ENCODE data around the gene LBR. TPM values are rescaled to one million over a fixed set of nuclear protein-coding genes. Genes with fewer than 3 reads are reported as not detected.

LBR gene
- total and polyA plus RNA-seq, 12 donors: 7.6 to 22.6 (median 10.3) TPM

GRCh38 chr1:225366552-225366951 lies 61.3 kb downstream of the LBR start:
- Histone ChIP-seq H3K4me3 (no peak overlapping the region), H3K9me3 (no peaks in the 10 kb centered on the region), H3K27ac (no peak overlapping the region), H3K27me3 (peaks cover 0 to 55% (median 14%) of the 10 kb centered on the region in 7 donors), H3K4me1 (no peaks in the 10 kb centered on the region), H3K36me3 (no peaks in the 10 kb centered on the region)
- DNase-seq (no peak), ATAC-seq (no peak)
- 17 to 35% methylated on average over 1 of the region's 1 CpG for WGBS, 2 donors
- intact Hi-C loops (cut with DNase I): loop anchor here in 1 of 10 donors (10.0 kb wide), 1 partner anchor 348 kb away; no protein-coding TSS in a partner anchor
- TF ChIP-seq, protein P1, sequence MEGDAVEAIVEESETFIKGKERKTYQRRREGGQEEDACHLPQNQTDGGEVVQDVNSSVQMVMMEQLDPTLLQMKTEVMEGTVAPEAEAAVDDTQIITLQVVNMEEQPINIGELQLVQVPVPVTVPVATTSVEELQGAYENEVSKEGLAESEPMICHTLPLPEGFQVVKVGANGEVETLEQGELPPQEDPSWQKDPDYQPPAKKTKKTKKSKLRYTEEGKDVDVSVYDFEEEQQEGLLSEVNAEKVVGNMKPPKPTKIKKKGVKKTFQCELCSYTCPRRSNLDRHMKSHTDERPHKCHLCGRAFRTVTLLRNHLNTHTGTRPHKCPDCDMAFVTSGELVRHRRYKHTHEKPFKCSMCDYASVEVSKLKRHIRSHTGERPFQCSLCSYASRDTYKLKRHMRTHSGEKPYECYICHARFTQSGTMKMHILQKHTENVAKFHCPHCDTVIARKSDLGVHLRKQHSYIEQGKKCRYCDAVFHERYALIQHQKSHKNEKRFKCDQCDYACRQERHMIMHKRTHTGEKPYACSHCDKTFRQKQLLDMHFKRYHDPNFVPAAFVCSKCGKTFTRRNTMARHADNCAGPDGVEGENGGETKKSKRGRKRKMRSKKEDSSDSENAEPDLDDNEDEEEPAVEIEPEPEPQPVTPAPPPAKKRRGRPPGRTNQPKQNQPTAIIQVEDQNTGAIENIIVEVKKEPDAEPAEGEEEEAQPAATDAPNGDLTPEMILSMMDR (IDR thresholded peaks at IDR 0.05): no peak

- no peak for DNase-seq
- no peaks in the 10 kb centered on the region for H3K36me3 ChIP-seq
- H3K27me3 ChIP-seq: peaks cover 0 to 51% (median 14%) of the 10 kb centered on the region in 7 donors
- ATAC-seq: no peak
- H3K9me3 ChIP-seq: no peaks in the 10 kb centered on the region
- H3K4me3 ChIP-seq: no peak overlapping the region
- no peaks in the 10 kb centered on the region for H3K4me1 ChIP-seq
- no peak overlapping the region for H3K27ac ChIP-seq
- TF ChIP-seq, protein P1 (IDR thresholded peaks at IDR 0.05): no peak
- intact Hi-C loops (cut with DNase I): loop anchor here in 1 of 10 donors (10.0 kb wide), 1 partner anchor 349 kb away; no protein-coding TSS in a partner anchor
These were observed 61.8 kb downstream of the LBR start for GRCh38 chr1:225366018-225366417.

DNA sequence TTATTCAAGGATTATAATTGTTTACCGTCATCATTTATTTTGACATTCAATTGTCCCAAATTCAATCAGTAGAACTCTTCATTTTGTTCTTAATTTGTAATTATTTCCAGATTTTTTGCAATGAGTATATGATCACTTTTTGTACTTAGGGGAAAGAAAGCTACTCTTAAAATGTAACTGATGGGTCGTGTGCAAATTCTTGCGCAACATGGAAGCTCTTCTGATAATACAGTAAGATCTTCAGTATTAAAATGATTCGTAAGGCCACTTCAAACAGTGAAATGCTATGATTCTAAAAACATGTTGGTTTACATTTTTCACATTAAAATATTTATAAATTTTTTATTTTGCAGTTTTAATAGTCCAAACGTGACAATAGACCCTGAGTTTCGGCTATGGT lies 63.4 kb downstream of the LBR start:
- no peak overlapping the region for H3K4me3 ChIP-seq
- H3K36me3 ChIP-seq: no peaks in the 10 kb centered on the region
- intact Hi-C loops (cut with DNase I): loop anchor here in 1 of 10 donors (10.0 kb wide), 1 partner anchor 350 kb away; no protein-coding TSS in a partner anchor
- TF ChIP-seq, protein P1 (IDR thresholded peaks at IDR 0.05): no peak
- H3K27me3 ChIP-seq: peaks cover 0 to 43% (median 5%) of the 10 kb centered on the region in 7 donors
- H3K27ac ChIP-seq: no peak overlapping the region
- 91 to 93% methylated on average over 6 of the region's 6 CpGs for WGBS, 2 donors
- no peaks in the 10 kb centered on the region for H3K4me1 ChIP-seq
- no peak for ATAC-seq
- H3K9me3 ChIP-seq: no peaks in the 10 kb centered on the region
- no peak for DNase-seq

DNA sequence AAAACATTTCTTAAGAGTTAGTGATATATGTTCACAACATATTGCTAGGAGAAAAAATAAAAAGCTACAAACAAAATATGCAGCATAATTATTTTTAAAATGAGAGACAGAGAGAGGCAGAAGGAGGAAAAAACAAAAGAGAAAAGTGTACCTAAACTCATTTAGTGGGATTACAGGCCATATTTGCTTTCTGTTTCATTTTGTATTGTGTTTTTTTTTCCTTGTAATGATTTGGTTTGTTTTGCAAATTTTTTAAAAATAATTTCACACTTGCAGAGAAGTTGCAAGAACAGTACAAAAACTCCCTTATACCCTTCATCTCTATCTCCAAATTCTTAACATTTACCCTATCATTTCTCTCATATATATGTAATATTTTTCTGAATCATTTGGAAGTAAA lies 65.0 kb downstream of the LBR start:
- DNase-seq: no peak
- Histone ChIP-seq H3K9me3 (no peaks in the 10 kb centered on the region), H3K27ac (no peak overlapping the region), H3K4me1 (no peaks in the 10 kb centered on the region), H3K4me3 (no peak overlapping the region), H3K27me3 (peaks cover 0 to 30% (median 5%) of the 10 kb centered on the region in 7 donors), H3K36me3 (no peaks in the 10 kb centered on the region)
- no peak for ATAC-seq
- intact Hi-C loops (cut with DNase I): loop anchor here in 1 of 10 donors (10.0 kb wide), 1 partner anchor 352 kb away; no protein-coding TSS in a partner anchor
- TF ChIP-seq, protein P1 (IDR thresholded peaks at IDR 0.05): no peak

Measured in heart right ventricle (tissue), 16 donors.